ENCODE data around the gene QKI. TPM values are rescaled to one million over a fixed set of nuclear protein-coding genes. Genes with fewer than 3 reads are reported as not detected.

QKI gene
- 106 and 127 TPM in 2 replicates for total RNA-seq

GRCh38 chr6:163414117-163414945, at the start of gene QKI:
QKI (plus strand) TSS chr6:163414718; CDS start chr6:163415194, 476 bp downstream.

All from placental epithelial cell (primary cell).